Parietal lobe (tissue), 2 donors: ENCODE data around the gene DNAL1. TPM values are rescaled to one million over a fixed set of nuclear protein-coding genes. Genes with fewer than 3 reads are reported as not detected.

Source experiments
- small RNA-seq: library from RNA; depleted of rRNA; stranded (forward); fragments of <200 nt; gene quantifications from one replicate; pipeline ENCODE3, GENCODE V24; 2014; ENCODE audit warnings: low replicate concordance
- total RNA-seq: library from RNA; depleted of rRNA; stranded (reverse); fragments of >200 nt; gene quantifications from one replicate; pipeline ENCODE4 v1.2.3, GENCODE V29; 2014

DNAL1 gene, protein sequence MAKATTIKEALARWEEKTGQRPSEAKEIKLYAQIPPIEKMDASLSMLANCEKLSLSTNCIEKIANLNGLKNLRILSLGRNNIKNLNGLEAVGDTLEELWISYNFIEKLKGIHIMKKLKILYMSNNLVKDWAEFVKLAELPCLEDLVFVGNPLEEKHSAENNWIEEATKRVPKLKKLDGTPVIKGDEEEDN
- total RNA-seq, result 21.9 TPM

DNA sequence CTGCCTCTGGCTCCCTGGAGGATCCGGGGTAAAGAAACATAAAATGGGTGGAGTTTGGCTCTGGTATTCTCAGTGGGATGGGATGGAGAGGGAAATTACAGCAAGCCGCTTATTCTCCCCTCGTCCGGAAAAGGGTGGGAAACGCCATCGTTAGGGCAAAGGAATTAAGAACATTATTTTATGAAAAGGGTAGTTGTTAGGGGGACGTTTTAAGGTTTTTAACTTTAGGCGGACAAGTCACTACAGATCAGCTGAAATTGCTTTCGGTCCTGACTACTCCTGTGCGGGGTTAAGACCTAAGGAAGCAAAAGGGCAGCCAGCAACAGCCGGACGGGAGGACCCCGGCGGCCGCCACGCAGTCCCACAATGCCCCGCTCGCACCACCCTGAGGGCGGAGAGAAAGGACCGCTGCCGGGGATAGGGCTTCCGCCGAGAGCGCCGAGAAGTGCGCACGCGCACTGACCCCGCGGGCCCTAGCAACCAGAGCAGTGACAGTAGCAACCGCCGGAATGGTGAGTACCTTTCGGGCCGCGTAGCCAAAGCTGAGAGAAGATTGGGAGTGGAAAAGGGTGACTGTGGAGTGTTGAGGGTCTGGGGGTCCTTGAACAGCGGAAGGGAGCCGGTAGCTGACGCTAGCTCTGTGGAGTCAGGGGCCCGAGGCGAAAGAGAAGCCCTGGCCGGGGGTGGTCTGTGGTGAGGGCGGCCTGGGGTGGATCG lies at the start of gene DNAL1:
TSS of gene DNAL1 (plus strand) at position 456 of the 717 bp plus-strand sequence. CDS start at position 510, 54 bp downstream.

DNA sequence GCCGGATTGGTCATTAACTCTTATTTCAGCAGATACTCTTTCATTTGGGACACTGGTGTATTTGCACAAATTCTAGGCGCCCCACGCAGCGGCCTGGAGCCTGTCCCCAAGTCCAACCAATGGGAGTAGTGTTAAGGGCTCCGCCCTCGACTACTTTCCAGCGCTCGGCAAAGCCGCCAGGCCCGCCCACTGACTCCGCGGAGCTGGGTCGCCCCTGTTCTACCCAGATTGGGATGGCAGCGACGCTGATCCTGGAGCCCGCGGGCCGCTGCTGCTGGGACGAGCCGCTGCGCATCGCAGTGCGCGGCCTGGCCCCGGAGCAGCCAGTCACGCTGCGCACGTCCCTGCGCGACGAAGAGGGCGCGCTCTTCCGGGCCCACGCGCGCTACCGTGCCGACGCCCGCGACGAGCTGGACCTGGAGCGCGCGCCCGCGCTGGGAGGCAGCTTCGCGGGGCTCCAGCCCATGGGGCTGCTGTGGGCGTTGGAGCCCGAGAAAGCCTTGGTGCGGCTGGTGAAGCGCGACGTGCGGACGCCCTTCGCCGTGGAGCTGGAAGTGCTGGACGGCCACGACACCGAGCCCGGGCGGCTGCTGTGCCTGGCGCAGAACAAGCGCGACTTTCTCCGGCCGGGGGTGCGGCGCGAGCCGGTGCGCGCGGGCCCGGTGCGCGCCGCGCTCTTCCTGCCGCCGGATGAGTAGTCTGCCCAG lies 32.3 kb upstream of the DNAL1 start, which contains the start of gene ACOT6:
TSS of gene ACOT6 (plus strand) at position 179 of the 707 bp plus-strand sequence. CDS start at position 234, 55 bp downstream.

DNA sequence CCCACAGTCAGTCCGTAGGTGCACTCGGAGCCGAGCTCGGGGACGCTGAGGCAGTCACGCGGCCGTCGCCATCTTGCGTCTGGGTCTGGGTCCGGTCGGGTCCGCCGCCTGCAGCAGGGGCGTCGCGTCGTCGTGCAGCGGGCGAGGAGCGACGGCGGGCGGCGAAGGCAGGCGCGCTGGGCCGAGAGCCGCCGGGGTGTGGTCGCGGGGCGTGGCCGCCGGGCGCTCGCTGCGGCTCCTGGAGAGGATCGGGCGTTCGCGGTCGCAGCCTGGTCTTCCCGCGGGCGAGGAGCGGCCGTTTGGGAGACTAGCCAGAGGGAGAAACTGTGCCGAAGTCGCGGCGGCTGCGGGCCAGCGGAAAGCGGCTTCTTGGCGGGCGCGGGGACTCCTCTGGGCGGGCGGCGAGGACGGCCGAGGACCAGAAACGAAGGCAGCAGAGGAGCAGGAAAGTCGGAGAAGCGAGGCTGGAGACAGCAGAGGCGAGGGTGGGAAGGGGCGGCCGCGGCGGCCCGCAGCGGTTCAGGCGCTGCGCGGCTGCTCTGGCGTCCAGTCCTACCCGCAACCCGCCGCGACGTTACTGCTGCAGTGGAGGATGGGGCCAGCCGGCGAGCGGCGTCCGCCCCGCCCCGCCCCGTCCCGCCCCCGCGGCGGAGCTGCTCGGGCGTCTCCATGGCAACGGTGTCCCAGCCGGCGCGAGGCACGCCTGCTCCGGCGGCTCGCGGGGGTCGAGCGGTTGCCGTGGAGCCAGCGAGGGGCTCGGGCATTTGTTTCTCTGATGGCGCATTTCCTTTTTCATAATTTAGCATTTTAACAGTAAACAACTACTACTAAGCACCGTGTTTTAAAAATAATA lies 69.2 kb downstream of the DNAL1 start, which contains the start of gene PNMA1:
TSS of gene PNMA1 (minus strand) at position 582 of the 853 bp plus-strand sequence. CDS start 745 bp downstream, outside the sequence.

Small RNAs within 50 kb of the gene (small RNA-seq; reads per million reads assigned to genes)
- not detected for gene RNU6-240P

Other genes with a start within 250 kb of the DNAL1 start
- gene NUMB, start 186.4 kb upstream of the DNAL1 start, total RNA-seq, result 52.3 TPM
- 30.0 TPM for gene RIOX1, start 154.1 kb upstream of the DNAL1 start, total RNA-seq
- 2.8 TPM for gene ACOT1, start 107.8 kb upstream of the DNAL1 start, total RNA-seq
- gene HEATR4, start 86.0 kb upstream of the DNAL1 start, total RNA-seq, result 2.2 TPM
- 23.8 TPM for gene ACOT2, start 75.8 kb upstream of the DNAL1 start, total RNA-seq
- 1.6 TPM for gene ACOT4, start 53.1 kb upstream of the DNAL1 start, total RNA-seq
- not detected for gene ACOT6, start 32.5 kb upstream of the DNAL1 start, total RNA-seq
- 85.1 TPM for gene PNMA1, start 69.4 kb downstream of the DNAL1 start, total RNA-seq
- gene PTGR2, start 206.8 kb downstream of the DNAL1 start, total RNA-seq, result 9.4 TPM
- 84.5 TPM for gene ZNF410, start 241.9 kb downstream of the DNAL1 start, total RNA-seq